H1 (cell line): ENCODE data around the gene KCND3. TPM values are rescaled to one million over a fixed set of nuclear protein-coding genes. Genes with fewer than 3 reads are reported as not detected.

Source experiments
- CTCF ChIA-PET: fragments of 300-600 bp; sonication (Branson Sonifier 250); formaldehyde crosslinking; loops from one replicate; lab custom pipeline; 2021; ENCODE audit not compliant: partially characterized antibody; lab: Charles Lee
- POLR2A ChIA-PET: fragments of 300-600 bp; sonication (Branson Sonifier 250); formaldehyde crosslinking; loops from one replicate; lab custom pipeline; 2021; ENCODE audit warnings: inconsistent platforms; ENCODE audit not compliant: partially characterized antibody; lab: Charles Lee
- DNase-seq, 2 experiments: peaks; one replicate each; pipeline versions ENCODE4 v3.0.0 to v3.0.0-alpha.2; 2010 to 2022; ENCODE audit warnings: low spot score in 2 of 2, low read depth in 1 of 2, mixed read lengths in 1 of 2
- FAIRE-seq: peaks from 2 replicates; lab custom pipeline; 2011; peaks lifted over from hg19 to GRCh38; lab: Jason Lieb, UNC
- H2AFZ ChIP-seq: 2 replicates; pipeline ENCODE4 v1.8.1; 2012; ENCODE audit warnings: low read length, inconsistent platforms
- H2AK5ac ChIP-seq: 2 replicates; pipeline ENCODE4 v1.6.1; 2013; ENCODE audit warnings: low read depth, low read length
- H2BK120ac ChIP-seq: replicated peaks from 2 replicates; pipeline ENCODE3; 2013; ENCODE audit warnings: low read depth, low read length, inconsistent platforms
- H2BK12ac ChIP-seq: 2 replicates; pipeline ENCODE4 v1.6.1; 2013; ENCODE audit warnings: low read depth, low read length
- H2BK15ac ChIP-seq: 2 replicates; pipeline ENCODE4 v1.6.1; 2013; ENCODE audit warnings: low read length
- H2BK20ac ChIP-seq: 2 replicates; pipeline ENCODE4 v1.6.1; 2013; ENCODE audit warnings: low read length
- H2BK5ac ChIP-seq: 2 replicates; pipeline ENCODE4 v1.6.1; 2013; ENCODE audit warnings: low read depth, low read length
- H3K14ac ChIP-seq: 2 replicates; pipeline ENCODE4 v1.6.1; 2013; ENCODE audit warnings: inconsistent platforms; ENCODE audit not compliant: insufficient read length
- H3K18ac ChIP-seq: 2 replicates; pipeline ENCODE4 v1.6.1; 2013; ENCODE audit warnings: low read length; ENCODE audit errors: extremely low read depth
- H3K23ac ChIP-seq: 2 replicates; pipeline ENCODE4 v1.6.1; 2013; ENCODE audit warnings: inconsistent platforms; ENCODE audit not compliant: insufficient read length
- H3K23me2 ChIP-seq: 2 replicates; pipeline ENCODE4 v1.6.1; 2013; ENCODE audit warnings: low read depth, low read length
- H3K27ac ChIP-seq: 2 replicates; pipeline ENCODE4 v1.6.1; 2011; ENCODE audit warnings: low read depth, low read length, inconsistent platforms
- H3K27me3 ChIP-seq, 4 experiments: replicated peaks in 1 of 4; 1 replicate in 1 of 4; 2 replicates in 3 of 4; pipeline versions ENCODE4 v1.6.1 to v1.8.1; 2011 to 2013; ENCODE audit warnings: low read length in 3 of 4, mild to moderate bottlenecking in 3 of 4, inconsistent platforms in 2 of 4, mixed read lengths in 2 of 4, moderate library complexity in 1 of 4; ENCODE audit not compliant: control insufficient read depth in 3 of 4, insufficient read depth in 3 of 4; ENCODE audit errors: extremely low read depth in 1 of 4
- H3K36me3 ChIP-seq, 4 experiments: 2 replicates each; pipeline versions ENCODE4 v1.6.1 to v1.8.1; 2011 to 2013; ENCODE audit warnings: mild to moderate bottlenecking in 4 of 4, low read length in 3 of 4, moderate library complexity in 2 of 4, control low read depth in 1 of 4, inconsistent platforms in 1 of 4; ENCODE audit not compliant: insufficient read depth in 4 of 4, control insufficient read depth in 2 of 4
- H3K4ac ChIP-seq: replicated peaks from 2 replicates; pipeline ENCODE3; 2013; ENCODE audit warnings: low read length, low read depth, mixed read lengths, inconsistent platforms; ENCODE audit not compliant: insufficient read length
- H3K4me1 ChIP-seq, 4 experiments: replicated peaks in 1 of 4; 1 replicate in 1 of 4; 2 replicates in 3 of 4; pipeline versions ENCODE4 v1.6.1 to v1.8.1; 2011 to 2013; ENCODE audit warnings: low read length in 3 of 4, inconsistent platforms in 2 of 4, mixed read lengths in 1 of 4; ENCODE audit not compliant: insufficient read depth in 4 of 4, control insufficient read depth in 3 of 4
- H3K4me2 ChIP-seq, 2 experiments: 2 replicates each; pipeline versions ENCODE4 v1.6.1 to v1.8.1; 2011 to 2013; ENCODE audit warnings: low read depth in 2 of 2, low read length in 2 of 2, control low read depth in 1 of 2, inconsistent platforms in 1 of 2, mild to moderate bottlenecking in 1 of 2; ENCODE audit not compliant: insufficient read depth in 1 of 2
- H3K4me3 ChIP-seq, 4 experiments: fragments of 200-600, 300-600 bp in 1 of 4; sonication (generic), shearing (Covaris generic), sonication (Bioruptor Twin) in 1 of 4; 2 replicates each; pipeline versions ENCODE4 v1.5.1 to v1.8.1; 2011 to 2016; ENCODE audit warnings: low read length in 4 of 4, low read depth in 3 of 4, control low read depth in 2 of 4, inconsistent platforms in 2 of 4, mild to moderate bottlenecking in 2 of 4, mixed read lengths in 1 of 4, moderate library complexity in 1 of 4; ENCODE audit not compliant: insufficient read depth in 2 of 4; ENCODE audit errors: extremely low read depth in 1 of 4
- H3K56ac ChIP-seq: replicated peaks from 2 replicates; pipeline ENCODE3; 2013; ENCODE audit warnings: low read depth, mild to moderate bottlenecking, mixed read lengths, low read length, inconsistent platforms; ENCODE audit not compliant: insufficient read length
- H3K79me1 ChIP-seq: 2 replicates; pipeline ENCODE4 v1.6.1; 2013; ENCODE audit warnings: low read depth, low read length, control low read depth
- H3K79me2 ChIP-seq, 2 experiments: 2 replicates each; pipeline versions ENCODE4 v1.6.1 to v1.8.1; 2012 to 2013; ENCODE audit warnings: low read length in 2 of 2, mild to moderate bottlenecking in 2 of 2, inconsistent platforms in 1 of 2; ENCODE audit not compliant: insufficient read depth in 2 of 2, control insufficient read depth in 1 of 2
- H3K9ac ChIP-seq, 4 experiments: replicated peaks in 1 of 4; 1 replicate in 1 of 4; 2 replicates in 3 of 4; pipeline versions ENCODE4 v1.6.1 to v1.8.1; 2011 to 2013; ENCODE audit warnings: low read depth in 3 of 4, low read length in 3 of 4, control low read depth in 2 of 4, mild to moderate bottlenecking in 2 of 4, moderate library complexity in 2 of 4, inconsistent platforms in 1 of 4; ENCODE audit errors: extremely low read depth in 1 of 4
- H3K9me3 ChIP-seq, 2 experiments: 2 replicates each; pipeline versions ENCODE4 v1.6.1 to v1.8.1; 2012 to 2013; ENCODE audit warnings: mild to moderate bottlenecking in 2 of 2, moderate library complexity in 2 of 2, control low read depth in 1 of 2, inconsistent platforms in 1 of 2, low read depth in 1 of 2, low read length in 1 of 2, mixed read lengths in 1 of 2; ENCODE audit not compliant: insufficient read depth in 2 of 2
- H4K20me1 ChIP-seq, 2 experiments: replicated peaks in 1 of 2; 2 replicates each; pipeline versions ENCODE3 to v1.8.1; 2011 to 2013; ENCODE audit warnings: inconsistent platforms in 2 of 2, low read length in 2 of 2, mild to moderate bottlenecking in 1 of 2; ENCODE audit not compliant: insufficient read depth in 2 of 2, control insufficient read depth in 1 of 2
- H4K5ac ChIP-seq: 2 replicates; pipeline ENCODE4 v1.6.1; 2013; ENCODE audit warnings: low read length, low read depth, mixed read lengths, inconsistent platforms; ENCODE audit not compliant: insufficient read length
- H4K8ac ChIP-seq: 2 replicates; pipeline ENCODE4 v1.8.0; 2013; ENCODE audit warnings: mild to moderate bottlenecking, moderate library complexity, low read length, inconsistent platforms; ENCODE audit not compliant: insufficient read depth; ENCODE audit errors: extremely low read depth
- H4K91ac ChIP-seq: replicated peaks from 2 replicates; pipeline ENCODE3; 2013; ENCODE audit warnings: low read length, mixed read lengths, inconsistent platforms; ENCODE audit not compliant: insufficient read length
- GTF2F1 ChIP-seq: IDR thresholded peaks from 2 replicates; pipeline ENCODE4 v1.6.1; 2012; ENCODE audit warnings: low read depth, low read length, improper control_type of control experiment, borderline replicate concordance
- HDAC2 ChIP-seq, 2 experiments: fragments of 300-600 bp in 1 of 2; sonication (generic) in 1 of 2; IDR thresholded peaks; 2 replicates each; pipeline ENCODE4 v1.6.1; 2011 to 2012; ENCODE audit warnings: low read depth in 2 of 2, low read length in 2 of 2, mild to moderate bottlenecking in 2 of 2, moderate library complexity in 2 of 2, borderline replicate concordance in 1 of 2, inconsistent platforms in 1 of 2
- NANOG ChIP-seq: IDR thresholded peaks from 2 replicates; pipeline ENCODE4 v1.6.1; 2011; ENCODE audit warnings: low read length, low read depth, mild to moderate bottlenecking, inconsistent platforms; ENCODE audit not compliant: insufficient read depth, poor library complexity, severe bottlenecking
- RNF2 ChIP-seq: fragments of 200-900, 300-1000 bp; sonication (generic); IDR thresholded peaks from 2 replicates; pipeline ENCODE4 v1.7.1; 2016; ENCODE audit warnings: borderline replicate concordance, low read depth, mild to moderate bottlenecking, antibody characterized with exemption, low read length; ENCODE audit not compliant: poor library complexity, severe bottlenecking; ENCODE audit errors: missing control alignments
- TBP ChIP-seq: IDR thresholded peaks from 2 replicates; pipeline ENCODE4 v1.6.1; 2011; ENCODE audit warnings: low read depth, low read length, improper control_type of control experiment
- WGBS, 2 experiments: shearing (Covaris generic) in 1 of 2; methylation state at CpG; one replicate each; pipeline versions ENCODE4 v1.1.6 to v1.1.7; 2013 to 2015; ENCODE audit warnings: low lambda C conversion rate in 2 of 2, mixed read lengths in 2 of 2, inconsistent platforms in 1 of 2, low coverage in 1 of 2, missing lambda C conversion rate in 1 of 2; ENCODE audit not compliant: insufficient replicate concordance in 2 of 2, insufficient coverage in 1 of 2, insufficient read length in 1 of 2; ENCODE audit errors: extremely low coverage in 1 of 2, missing lambda C conversion rate in 1 of 2; 5-methylcytosine and 5-hydroxymethylcytosine counted together
- polyA plus RNA-seq, 7 experiments: library from polyadenylated mRNA; depleted of rRNA in 3 of 7; stranded (reverse) in 5 of 7; unstranded in 2 of 7; fragments of >200 nt in 5 of 7; fragments of 200-250 nt in 2 of 7; gene quantifications; 1 replicate in 5 of 7; 2 replicates in 1 of 7; 4 replicates in 1 of 7; pipeline versions ENCODE4 v1.2.1 to v1.2.3, GENCODE V29; 2011 to 2013; ENCODE audit warnings: missing spikeins in 2 of 7, mixed read lengths in 2 of 7
- total RNA-seq: library from RNA; stranded (reverse); fragmentation: NEBNext Ultra II Directional; extraction: Animal tissue kit (Norgen Biotek cat#: 25700); gene quantifications from 2 replicates; pipeline ENCODE4 v1.2.1, GENCODE V29; 2021
- TF ChIP-seq, protein P1 (sequence below): IDR thresholded peaks from 2 replicates; pipeline ENCODE4 v1.6.1; 2011; ENCODE audit warnings: low read length, improper control_type of control experiment

KCND3 gene
- total and polyA plus RNA-seq, 2 of the 8 experiments (the other 6 are each of a cell fraction or from before 2014, with no cell fraction given), result 0.14 to 0.48 TPM

DNA sequence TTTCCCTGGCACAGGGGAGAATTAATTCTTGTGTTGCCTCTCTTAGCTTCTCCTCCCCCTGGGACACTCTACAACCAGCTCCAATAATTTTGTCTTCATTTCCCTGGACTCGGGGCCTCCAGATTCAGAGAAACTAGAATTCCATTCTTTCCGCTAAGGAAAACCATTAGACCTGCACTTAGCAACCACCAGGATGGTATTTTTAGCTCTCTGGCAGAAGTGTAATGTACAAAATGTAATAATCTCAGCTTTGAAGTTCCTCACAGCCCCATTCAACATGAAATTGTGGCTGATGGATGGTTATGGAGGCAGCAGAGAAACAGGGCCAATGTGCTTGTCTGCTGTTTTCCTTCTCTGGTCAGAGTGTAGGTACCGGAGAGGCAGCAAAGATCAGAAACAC is 113.8 kb downstream of the KCND3 start:
- Histone ChIP-seq H2BK5ac (no peak overlapping the region), H3K4ac (no peak overlapping the region), H3K4me1 (no peaks in the 10 kb centered on the region), H3K23ac (no peak overlapping the region), H3K9ac (no peak overlapping the region), H3K27me3 (no peaks in the 10 kb centered on the region), H2BK120ac (no peak overlapping the region), H4K91ac (no peak overlapping the region), H3K79me1 (no peaks in the 10 kb centered on the region), H2AK5ac (no peak overlapping the region), H3K14ac (no peak overlapping the region), H2AFZ (no peak overlapping the region), H3K56ac (no peak overlapping the region), H4K20me1 (no peaks in the 10 kb centered on the region), H2BK15ac (no peak overlapping the region), H3K27ac (no peak overlapping the region), H4K8ac (no peak overlapping the region), H3K4me3 (no peak overlapping the region), H3K18ac (no peak overlapping the region), H3K36me3 (no peaks in the 10 kb centered on the region), H2BK20ac (no peak overlapping the region), H2BK12ac (no peak overlapping the region), H3K79me2 (no peaks in the 10 kb centered on the region), H3K9me3 (no peaks in the 10 kb centered on the region), H3K4me2 (no peak overlapping the region), H3K23me2 (no peaks in the 10 kb centered on the region; the same call in 1 of the 2 replicates), H4K5ac (no peak overlapping the region)
- FAIRE-seq, result no peak
- CTCF ChIA-PET, result interaction anchor here (1.0 to 1.3 kb wide), 2 partner anchors 10 to 11 kb away, joined by 3 read pairs; no protein-coding TSS in a partner anchor
- TF ChIP-seq RNF2, result no peak
- TF ChIP-seq HDAC2 (IDR thresholded peaks at IDR 0.05; ENCODE audit: borderline replicate concordance in 1 of 2, low read depth in 2 of 2, low read length in 2 of 2), result no peak
- TF ChIP-seq GTF2F1, result no peak
- no peak for TF ChIP-seq TBP
- TF ChIP-seq NANOG, result no peak
- TF ChIP-seq, protein P1, sequence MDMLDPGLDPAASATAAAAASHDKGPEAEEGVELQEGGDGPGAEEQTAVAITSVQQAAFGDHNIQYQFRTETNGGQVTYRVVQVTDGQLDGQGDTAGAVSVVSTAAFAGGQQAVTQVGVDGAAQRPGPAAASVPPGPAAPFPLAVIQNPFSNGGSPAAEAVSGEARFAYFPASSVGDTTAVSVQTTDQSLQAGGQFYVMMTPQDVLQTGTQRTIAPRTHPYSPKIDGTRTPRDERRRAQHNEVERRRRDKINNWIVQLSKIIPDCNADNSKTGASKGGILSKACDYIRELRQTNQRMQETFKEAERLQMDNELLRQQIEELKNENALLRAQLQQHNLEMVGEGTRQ, result no peak
- POLR2A ChIA-PET, result interaction anchor here (1.0 kb wide), 1 partner anchor 29 kb away, joined by 3 read pairs; no protein-coding TSS in a partner anchor
- WGBS, 2 experiments, result 90% methylated on average over 3 of the region's 3 CpGs; no CpG with 5 or more reads in 1 of the 2 experiments
- DNase-seq, result no peak
